Cerebellar cortex (tissue), 1 donor: ENCODE measurements around the gene CD1B.
"Not testable (repeated sequence)": the region's sequence is repeated elsewhere in the genome, so short reads cannot be mapped to it uniquely, and the experiment has no call there.

Source experiments
- DNase-seq: peaks from one replicate; pipeline ENCODE4 v3.0.0-alpha.2; 2015; ENCODE audit warnings: low spot score

The CD1B gene

GRCh38 chr1:158331481-158332150 is at the start of gene CD1B:
Gene CD1B, minus strand, starts transcription at chr1:158331531. Its CDS starts 108 bp downstream, at chr1:158331423.
- DNase-seq, result no peak

- DNase-seq, result no peak
Observed at GRCh38 chr1:158374860-158375259, 43.5 kb upstream of the CD1B start.

- DNase-seq, result not testable (repeated sequence)
Observed at GRCh38 chr1:158374101-158374500, 42.8 kb upstream of the CD1B start.

GRCh38 chr1:158371188-158371953 is 40.0 kb upstream of the CD1B start:
- DNase-seq, result no peak

- DNase-seq, result no peak
Observed at GRCh38 chr1:158366783-158367182, 35.5 kb upstream of the CD1B start.

- no peak for DNase-seq
Observed at GRCh38 chr1:158362941-158363340, 31.6 kb upstream of the CD1B start.

GRCh38 chr1:158362482-158362881 is 31.2 kb upstream of the CD1B start:
- no peak for DNase-seq

- DNase-seq, result no peak
Observed at GRCh38 chr1:158357441-158357840, 26.1 kb upstream of the CD1B start.

GRCh38 chr1:158356616-158357015 is 25.3 kb upstream of the CD1B start:
- no peak for DNase-seq

GRCh38 chr1:158355773-158356285 is 24.5 kb upstream of the CD1B start:
- no peak for DNase-seq

- DNase-seq, result no peak
Observed at GRCh38 chr1:158354255-158354654, 22.9 kb upstream of the CD1B start.

- DNase-seq, result no peak
Observed at GRCh38 chr1:158353303-158354075, 22.2 kb upstream of the CD1B start, which contains the start of gene CD1E. Gene CD1E, plus strand, starts transcription at chr1:158353894. Its CDS starts 95 bp downstream, at chr1:158353989.

GRCh38 chr1:158348946-158349345 is 17.6 kb upstream of the CD1B start:
- DNase-seq, result not testable (repeated sequence)

GRCh38 chr1:158336413-158336812 is 5.1 kb upstream of the CD1B start:
- DNase-seq, result not testable (repeated sequence)

GRCh38 chr1:158335213-158335532 is 3.8 kb upstream of the CD1B start:
- DNase-seq, result no peak

- no peak for DNase-seq
Observed at GRCh38 chr1:158334526-158335212, 3.3 kb upstream of the CD1B start.

- DNase-seq, result no peak
Observed at GRCh38 chr1:158333405-158334155, 2.2 kb upstream of the CD1B start.

GRCh38 chr1:158331106-158331425 is 265 bp downstream of the CD1B start:
- DNase-seq, result no peak

GRCh38 chr1:158330391-158331105 is 783 bp downstream of the CD1B start:
- no peak for DNase-seq

- no peak for DNase-seq
Observed at GRCh38 chr1:158329733-158330132, 1.6 kb downstream of the CD1B start.

GRCh38 chr1:158329300-158329699 is 2.0 kb downstream of the CD1B start:
- no peak for DNase-seq
